GM21423 (cell line): Measurements from ENCODE around the gene LHX6.
A peak's percentile ranks its signal among the peaks of the same experiment; 100 is the strongest.

Experiments
- ATAC-seq: cut with Tn5 transposase; IDR thresholded peaks from one replicate; pipeline ENCODE4 v1.9.1; 2021; ENCODE audit warnings: mild to moderate bottlenecking, moderate library complexity; ENCODE audit not compliant: unreplicated experiment

Gene LHX6

GRCh38 chr9:122228568-122229484 lies at the start of gene LHX6:
Gene LHX6 (minus strand): TSS chr9:122228957. CDS start chr9:122228740, 217 bp downstream.
- ATAC-seq: no peak

- no peak for ATAC-seq
These were observed 48.6 kb upstream of the LHX6 start for GRCh38 chr9:122277285-122277897.

GRCh38 chr9:122276096-122276495 lies 47.3 kb upstream of the LHX6 start:
- no peak for ATAC-seq

- no peak for ATAC-seq
These were observed 45.3 kb upstream of the LHX6 start for GRCh38 chr9:122274055-122274454.

GRCh38 chr9:122268041-122268814 lies 39.5 kb upstream of the LHX6 start:
- no peak for ATAC-seq

- ATAC-seq: peak; percentile 32
These were observed 36.6 kb upstream of the LHX6 start for GRCh38 chr9:122265149-122265915.

GRCh38 chr9:122264360-122265148 lies 35.8 kb upstream of the LHX6 start, which contains the start of the genes MRRF and RBM18:
Gene MRRF (plus strand): TSS chr9:122264882. CDS start chr9:122270892, 6,010 bp downstream.
Gene RBM18 (minus strand): TSS chr9:122264840. CDS start chr9:122261492, 3,348 bp downstream.
- ATAC-seq: peak; percentile 90

- no peak for ATAC-seq
These were observed 35.1 kb upstream of the LHX6 start for GRCh38 chr9:122263699-122264349.

GRCh38 chr9:122262073-122262472 lies 33.3 kb upstream of the LHX6 start:
- no peak for ATAC-seq

GRCh38 chr9:122261469-122261881 lies 32.7 kb upstream of the LHX6 start:
- no peak for ATAC-seq

GRCh38 chr9:122258886-122259415 lies 30.2 kb upstream of the LHX6 start:
- ATAC-seq: no peak

GRCh38 chr9:122256206-122256605 lies 27.4 kb upstream of the LHX6 start:
- ATAC-seq: no peak

GRCh38 chr9:122254761-122255160 lies 26.0 kb upstream of the LHX6 start:
- no peak for ATAC-seq

- no peak for ATAC-seq
These were observed 24.0 kb upstream of the LHX6 start for GRCh38 chr9:122252796-122253195.

GRCh38 chr9:122251351-122251750 lies 22.6 kb upstream of the LHX6 start:
- no peak for ATAC-seq

- no peak for ATAC-seq
These were observed 19.7 kb upstream of the LHX6 start for GRCh38 chr9:122248448-122248865.

- ATAC-seq: no peak
These were observed 17.9 kb upstream of the LHX6 start for GRCh38 chr9:122246666-122247065.

GRCh38 chr9:122244349-122244748 lies 15.6 kb upstream of the LHX6 start:
- ATAC-seq: no peak

- ATAC-seq: no peak
These were observed 11.0 kb upstream of the LHX6 start for GRCh38 chr9:122239722-122240121.
